Colonic mucosa (tissue), 4 donors: ENCODE data around the gene LRRTM3. TPM values are rescaled to one million over a fixed set of nuclear protein-coding genes. Genes with fewer than 3 reads are reported as not detected.
A peak's percentile ranks its signal among the peaks of the same experiment; 100 is the strongest.

Experiments
- DNase-seq: peaks from one replicate; pipeline ENCODE4 v3.0.0-alpha.2; 2020
- H3K27ac ChIP-seq: fragments of 200-600 bp; one replicate; pipeline ENCODE4 v1.8.0; 2021
- H3K27me3 ChIP-seq: fragments of 200-600 bp; one replicate; pipeline ENCODE4 v1.8.0; 2021
- H3K36me3 ChIP-seq: fragments of 200-600 bp; one replicate; pipeline ENCODE4 v1.8.0; 2021
- H3K4me1 ChIP-seq: fragments of 200-600 bp; one replicate; pipeline ENCODE4 v1.8.0; 2021; ENCODE audit warnings: mild to moderate bottlenecking
- H3K4me3 ChIP-seq: fragments of 200-600 bp; one replicate; pipeline ENCODE4 v1.8.0; 2021
- H3K9ac ChIP-seq, 2 donors: one replicate each; pipeline ENCODE4 v1.7.0; 2013; ENCODE audit warnings: control low read depth in 2 of 2, low read depth in 2 of 2, low read length in 2 of 2
- H3K9me3 ChIP-seq: fragments of 200-600 bp; one replicate; pipeline ENCODE4 v1.8.0; 2021
- intact Hi-C: fragments of 100-400 bp; cut with DNase I; formaldehyde crosslinking; loops from one replicate; pipeline ENCODE4 v1.14.1; 2022
- total RNA-seq, 2 donors: library from RNA; stranded (reverse); fragmentation: NEBNext Ultra II Directional in 1 of 2; extraction: Animal tissue kit (Norgen Biotek cat#: 25700) in 1 of 2; gene quantifications; one replicate each; pipeline ENCODE4 v1.2.1, GENCODE V29; 2021
- TF ChIP-seq, protein P1 (sequence below): fragments of 200-600 bp; IDR thresholded peaks from one replicate; pipeline ENCODE4 v1.8.0; 2022; ENCODE audit warnings: antibody characterized with exemption, mild to moderate bottlenecking
- donor health status: healthy.
- donor health status: DM: no; HTN: no; CAD: no.
- donor health status: DM: no; HTN: no; CAD: no.

Gene LRRTM3
- total RNA-seq, 2 donors from 2014 or later = not detected

DNA sequence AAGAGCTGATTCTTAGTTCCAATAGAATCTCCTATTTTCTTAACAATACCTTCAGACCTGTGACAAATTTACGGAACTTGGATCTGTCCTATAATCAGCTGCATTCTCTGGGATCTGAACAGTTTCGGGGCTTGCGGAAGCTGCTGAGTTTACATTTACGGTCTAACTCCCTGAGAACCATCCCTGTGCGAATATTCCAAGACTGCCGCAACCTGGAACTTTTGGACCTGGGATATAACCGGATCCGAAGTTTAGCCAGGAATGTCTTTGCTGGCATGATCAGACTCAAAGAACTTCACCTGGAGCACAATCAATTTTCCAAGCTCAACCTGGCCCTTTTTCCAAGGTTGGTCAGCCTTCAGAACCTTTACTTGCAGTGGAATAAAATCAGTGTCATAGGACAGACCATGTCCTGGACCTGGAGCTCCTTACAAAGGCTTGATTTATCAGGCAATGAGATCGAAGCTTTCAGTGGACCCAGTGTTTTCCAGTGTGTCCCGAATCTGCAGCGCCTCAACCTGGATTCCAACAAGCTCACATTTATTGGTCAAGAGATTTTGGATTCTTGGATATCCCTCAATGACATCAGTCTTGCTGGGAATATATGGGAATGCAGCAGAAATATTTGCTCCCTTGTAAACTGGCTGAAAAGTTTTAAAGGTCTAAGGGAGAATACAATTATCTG lies 1.6 kb downstream of the LRRTM3 start:
- Histone ChIP-seq H3K27ac (no peak overlapping the region), H3K4me1 (no peaks in the 10 kb centered on the region), H3K4me3 (no peak overlapping the region), H3K36me3 (no peaks in the 10 kb centered on the region), H3K9ac (no peak overlapping the region), H3K27me3 (peaks cover 14% of the 10 kb centered on the region), H3K9me3 (no peaks in the 10 kb centered on the region)
- no peak for DNase-seq
- TF ChIP-seq, protein P1, sequence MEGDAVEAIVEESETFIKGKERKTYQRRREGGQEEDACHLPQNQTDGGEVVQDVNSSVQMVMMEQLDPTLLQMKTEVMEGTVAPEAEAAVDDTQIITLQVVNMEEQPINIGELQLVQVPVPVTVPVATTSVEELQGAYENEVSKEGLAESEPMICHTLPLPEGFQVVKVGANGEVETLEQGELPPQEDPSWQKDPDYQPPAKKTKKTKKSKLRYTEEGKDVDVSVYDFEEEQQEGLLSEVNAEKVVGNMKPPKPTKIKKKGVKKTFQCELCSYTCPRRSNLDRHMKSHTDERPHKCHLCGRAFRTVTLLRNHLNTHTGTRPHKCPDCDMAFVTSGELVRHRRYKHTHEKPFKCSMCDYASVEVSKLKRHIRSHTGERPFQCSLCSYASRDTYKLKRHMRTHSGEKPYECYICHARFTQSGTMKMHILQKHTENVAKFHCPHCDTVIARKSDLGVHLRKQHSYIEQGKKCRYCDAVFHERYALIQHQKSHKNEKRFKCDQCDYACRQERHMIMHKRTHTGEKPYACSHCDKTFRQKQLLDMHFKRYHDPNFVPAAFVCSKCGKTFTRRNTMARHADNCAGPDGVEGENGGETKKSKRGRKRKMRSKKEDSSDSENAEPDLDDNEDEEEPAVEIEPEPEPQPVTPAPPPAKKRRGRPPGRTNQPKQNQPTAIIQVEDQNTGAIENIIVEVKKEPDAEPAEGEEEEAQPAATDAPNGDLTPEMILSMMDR = no peak
- intact Hi-C loops = loop anchor here (5.0 kb wide), 1 partner anchor 340 kb away; no protein-coding TSS in a partner anchor

DNA sequence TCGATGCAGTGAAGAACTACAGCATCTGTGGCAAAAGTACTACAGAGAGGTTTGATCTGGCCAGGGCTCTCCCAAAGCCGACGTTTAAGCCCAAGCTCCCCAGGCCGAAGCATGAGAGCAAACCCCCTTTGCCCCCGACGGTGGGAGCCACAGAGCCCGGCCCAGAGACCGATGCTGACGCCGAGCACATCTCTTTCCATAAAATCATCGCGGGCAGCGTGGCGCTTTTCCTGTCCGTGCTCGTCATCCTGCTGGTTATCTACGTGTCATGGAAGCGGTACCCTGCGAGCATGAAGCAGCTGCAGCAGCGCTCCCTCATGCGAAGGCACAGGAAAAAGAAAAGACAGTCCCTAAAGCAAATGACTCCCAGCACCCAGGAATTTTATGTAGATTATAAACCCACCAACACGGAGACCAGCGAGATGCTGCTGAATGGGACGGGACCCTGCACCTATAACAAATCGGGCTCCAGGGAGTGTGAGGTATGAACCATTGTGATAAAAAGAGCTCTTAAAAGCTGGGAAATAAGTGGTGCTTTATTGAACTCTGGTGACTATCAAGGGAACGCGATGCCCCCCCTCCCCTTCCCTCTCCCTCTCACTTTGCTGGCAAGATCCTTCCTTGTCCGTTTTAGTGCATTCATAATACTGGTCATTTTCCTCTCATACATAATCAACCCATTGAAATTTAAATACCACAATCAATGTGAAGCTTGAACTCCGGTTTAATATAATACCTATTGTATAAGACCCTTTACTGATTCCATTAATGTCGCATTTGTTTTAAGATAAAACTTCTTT lies 2.3 kb downstream of the LRRTM3 start:
- intact Hi-C loops = loop anchor here (5.0 kb wide), 1 partner anchor 341 kb away; no protein-coding TSS in a partner anchor
- Histone ChIP-seq H3K27ac (no peak overlapping the region), H3K4me1 (no peaks in the 10 kb centered on the region), H3K27me3 (peaks cover 14% of the 10 kb centered on the region), H3K4me3 (no peak overlapping the region), H3K9ac (no peak overlapping the region), H3K36me3 (no peaks in the 10 kb centered on the region), H3K9me3 (no peaks in the 10 kb centered on the region)
- TF ChIP-seq, protein P1 = no peak
- DNase-seq = no peak

DNA sequence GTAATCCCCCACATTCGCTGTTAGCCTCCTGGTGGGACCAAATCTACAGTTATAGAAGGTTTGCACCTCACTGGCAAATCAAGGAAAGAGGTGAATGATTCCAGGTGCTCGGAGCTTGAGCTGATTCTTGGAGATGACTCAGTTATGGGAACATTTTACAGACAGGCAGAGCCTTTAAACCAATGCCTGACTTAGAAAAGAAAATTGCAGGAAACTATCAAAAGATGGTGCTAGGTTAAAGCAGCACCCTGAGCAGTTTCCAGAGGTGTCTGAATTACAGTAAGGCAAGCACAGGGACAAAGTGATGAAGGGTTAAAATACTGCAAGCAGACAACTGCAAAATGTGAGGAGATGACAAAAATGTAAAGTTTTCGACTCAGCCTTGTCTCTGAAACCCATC lies 2.9 kb downstream of the LRRTM3 start:
- intact Hi-C loops = loop anchor here (5.0 kb wide), 1 partner anchor 341 kb away; no protein-coding TSS in a partner anchor
- H3K36me3 ChIP-seq = no peaks in the 10 kb centered on the region
- no peak overlapping the region for H3K9ac ChIP-seq
- no peaks in the 10 kb centered on the region for H3K4me1 ChIP-seq
- H3K9me3 ChIP-seq = no peaks in the 10 kb centered on the region
- TF ChIP-seq, protein P1 = no peak
- no peak overlapping the region for H3K4me3 ChIP-seq
- DNase-seq = no peak
- H3K27ac ChIP-seq = no peak overlapping the region
- peaks cover 14% of the 10 kb centered on the region for H3K27me3 ChIP-seq

DNA sequence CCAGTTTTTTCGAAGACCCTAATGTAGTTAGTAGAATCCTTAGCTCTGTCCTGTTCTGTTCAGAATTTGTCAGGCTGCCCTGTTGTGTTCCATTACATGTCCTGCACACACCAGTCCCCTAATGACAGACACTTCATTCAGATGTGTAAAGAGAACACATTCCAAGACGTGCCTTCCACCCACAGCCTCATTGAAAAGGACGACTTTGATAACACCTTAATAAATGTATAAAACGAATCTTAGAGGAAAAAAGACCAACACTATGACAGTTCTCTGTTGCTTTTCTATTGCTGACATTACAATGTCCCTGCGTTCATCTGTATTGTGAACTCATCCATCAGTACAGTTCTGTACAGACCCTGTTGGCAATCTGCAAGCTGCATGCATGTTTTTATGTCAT lies 3.5 kb downstream of the LRRTM3 start:
- Histone ChIP-seq H3K4me3 (no peak overlapping the region), H3K27ac (no peak overlapping the region), H3K9me3 (no peaks in the 10 kb centered on the region), H3K36me3 (no peaks in the 10 kb centered on the region), H3K4me1 (no peaks in the 10 kb centered on the region), H3K9ac (no peak overlapping the region), H3K27me3 (peaks cover 14% of the 10 kb centered on the region)
- TF ChIP-seq, protein P1 = no peak
- intact Hi-C loops = loop anchor here (5.0 kb wide), 1 partner anchor 342 kb away; no protein-coding TSS in a partner anchor
- DNase-seq = no peak

DNA sequence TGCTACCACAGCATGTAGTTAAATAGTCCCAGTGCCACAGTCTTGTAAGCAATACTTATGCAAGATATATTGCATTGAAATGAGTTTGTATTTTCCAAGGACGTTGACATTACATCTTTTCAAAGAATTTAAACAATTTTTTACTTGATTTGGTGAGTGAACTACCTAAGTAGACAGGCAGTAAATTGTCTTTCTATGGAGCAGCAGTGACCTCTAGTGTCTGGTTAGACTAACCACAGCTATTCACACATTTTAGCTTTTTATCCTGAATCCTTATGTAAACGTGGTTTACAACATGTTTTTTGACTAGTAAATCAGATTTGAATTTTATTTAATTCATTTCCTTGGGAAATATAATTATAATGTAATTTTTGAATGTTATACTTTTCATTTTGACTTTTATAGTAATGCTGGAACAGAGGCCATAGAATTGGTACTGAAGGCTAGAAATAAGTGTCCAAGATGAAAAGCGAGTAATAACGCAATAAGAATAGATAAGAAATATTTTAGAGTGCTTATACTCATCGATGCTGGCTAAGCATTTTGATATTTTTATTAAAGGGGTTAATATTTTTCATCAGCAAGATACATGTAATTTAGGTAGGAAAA lies 5.6 kb downstream of the LRRTM3 start:
- Histone ChIP-seq H3K27me3 (peaks cover 14% of the 10 kb centered on the region), H3K9me3 (no peaks in the 10 kb centered on the region), H3K27ac (no peak overlapping the region), H3K9ac (no peak overlapping the region), H3K36me3 (no peaks in the 10 kb centered on the region), H3K4me1 (no peaks in the 10 kb centered on the region), H3K4me3 (no peak overlapping the region)
- TF ChIP-seq, protein P1 = peak; percentile 84
- DNase-seq = no peak
- intact Hi-C loops = no loop called here
